Gastroesophageal sphincter (tissue), 4 donors: ENCODE data around the gene TUBA3C. TPM values are rescaled to one million over a fixed set of nuclear protein-coding genes. Genes with fewer than 3 reads are reported as not detected.

Experiments
- ATAC-seq: fragments of 150-250 bp; one replicate; pipeline ENCODE4 v1.9.1; 2016; ENCODE audit warnings: mild to moderate bottlenecking, moderate library complexity
- H3K27ac ChIP-seq, 4 donors: fragments of 200-600 bp; sonication (generic) in 3 of 4; 1 replicate in 3 of 4; 2 replicates in 1 of 4; pipeline ENCODE4 v1.5.1; 2016 to 2019
- H3K27me3 ChIP-seq: fragments of 200-600 bp; sonication (generic); one replicate; pipeline ENCODE4 v1.5.1; 2019
- H3K36me3 ChIP-seq, 2 donors: fragments of 200-600 bp; sonication (generic); one replicate each; pipeline ENCODE4 v1.5.1; 2019; ENCODE audit warnings: control low read depth in 1 of 2
- H3K4me1 ChIP-seq, 3 donors: fragments of 200-600 bp; sonication (generic); 1 replicate in 2 of 3; 2 replicates in 1 of 3; pipeline ENCODE4 v1.5.1; 2016 to 2019; ENCODE audit warnings: control low read depth in 2 of 3
- H3K4me3 ChIP-seq, 2 donors: fragments of 200-600 bp; sonication (generic); one replicate each; pipeline ENCODE4 v1.5.1; 2019; ENCODE audit warnings: mild to moderate bottlenecking in 1 of 2, moderate library complexity in 1 of 2
- H3K9me3 ChIP-seq, 3 donors: fragments of 200-600 bp; sonication (generic); one replicate each; pipeline ENCODE4 v1.5.1; 2017 to 2019; ENCODE audit warnings: control low read depth in 2 of 3
- CTCF ChIP-seq, 4 experiments: fragments of 200-600 bp in 2 of 4; fragments of 450-650 bp in 2 of 4; sonication (generic) in 1 of 4; IDR thresholded peaks; one replicate each; pipeline ENCODE4 v1.5.1; 2017 to 2019; ENCODE audit warnings: antibody characterized with exemption in 4 of 4, mild to moderate bottlenecking in 2 of 4, moderate library complexity in 2 of 4
- EP300 ChIP-seq: sonication (generic); formaldehyde crosslinking; IDR thresholded peaks from one replicate; pipeline ENCODE4 v1.6.1; 2017; ENCODE audit warnings: antibody characterized with exemption, mild to moderate bottlenecking
- POLR2A ChIP-seq, 2 donors: fragments of 450-650 bp; IDR thresholded peaks; one replicate each; pipeline ENCODE4 v1.6.1; 2017; ENCODE audit warnings: antibody characterized with exemption in 2 of 2, mild to moderate bottlenecking in 2 of 2, moderate library complexity in 1 of 2
- POLR2AphosphoS5 ChIP-seq: sonication (generic); formaldehyde crosslinking; IDR thresholded peaks from one replicate; pipeline ENCODE4 v1.6.1; 2017; ENCODE audit warnings: antibody characterized with exemption
- WGBS, 2 donors: methylation state at CpG; one replicate each; pipeline ENCODE4 v1.1.5; 2018; ENCODE audit warnings: low coverage in 1 of 2; 5-methylcytosine and 5-hydroxymethylcytosine counted together
- total RNA-seq, 4 donors: library from RNA; depleted of rRNA; stranded (reverse); fragments of >200 nt; gene quantifications; one replicate each; pipeline ENCODE4 v1.1.0, GENCODE V29; 2016

TUBA3C gene
- total RNA-seq, 4 donors from 2014 or later: not detected

- no peak for TF ChIP-seq POLR2AphosphoS5
- TF ChIP-seq EP300: no peak
- TF ChIP-seq CTCF (IDR thresholded peaks at IDR 0.05): no peak
- TF ChIP-seq POLR2A (IDR thresholded peaks at IDR 0.05): no peak
- ATAC-seq: no peak
- no peaks in the 10 kb centered on the region for H3K36me3 ChIP-seq
- H3K4me1 ChIP-seq: no peaks in the 10 kb centered on the region
- H3K27me3 ChIP-seq: peaks cover 1% of the 10 kb centered on the region
- no peak overlapping the region for H3K4me3 ChIP-seq
- H3K27ac ChIP-seq: no peak overlapping the region
- 51% methylated on average over 7 of the region's 9 CpGs; no CpG with 5 or more reads in 1 of the 2 donors for WGBS, 2 donors
- H3K9me3 ChIP-seq: no peaks in the 10 kb centered on the region
Observed at GRCh38 chr13:19172007-19172646, 9.5 kb downstream of the TUBA3C start.

DNA sequence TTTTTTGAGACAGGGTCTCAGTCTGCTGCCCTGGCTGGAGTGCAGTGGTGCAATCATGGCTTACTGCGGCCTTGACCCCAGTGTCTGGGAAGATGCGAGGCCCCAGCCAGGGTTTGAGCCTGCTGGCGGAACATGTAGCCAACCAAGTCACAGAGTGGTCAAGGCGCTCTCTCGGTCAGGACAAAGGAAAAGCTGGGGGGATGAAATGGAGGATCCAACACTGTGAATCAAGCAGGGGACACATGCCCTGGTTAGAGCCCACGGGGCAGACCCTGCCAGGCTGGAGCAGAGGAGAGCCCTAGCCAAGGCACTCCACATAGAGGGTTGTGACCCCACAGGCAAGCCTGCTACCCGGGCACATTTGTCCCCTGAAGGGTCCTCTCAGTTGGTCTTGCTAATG lies 10.1 kb downstream of the TUBA3C start:
- no peaks in the 10 kb centered on the region for H3K4me1 ChIP-seq
- no peak overlapping the region for H3K4me3 ChIP-seq
- TF ChIP-seq CTCF (IDR thresholded peaks at IDR 0.05): no peak
- no peak for TF ChIP-seq POLR2AphosphoS5
- no peak for TF ChIP-seq EP300
- TF ChIP-seq POLR2A (IDR thresholded peaks at IDR 0.05): no peak
- no peaks in the 10 kb centered on the region for H3K9me3 ChIP-seq
- 68 to 83% methylated on average over 1 to 5 of the region's 7 CpGs for WGBS, 2 donors
- no peaks in the 10 kb centered on the region for H3K36me3 ChIP-seq
- ATAC-seq: no peak
- no peak overlapping the region for H3K27ac ChIP-seq
- peaks cover 7% of the 10 kb centered on the region for H3K27me3 ChIP-seq

DNA sequence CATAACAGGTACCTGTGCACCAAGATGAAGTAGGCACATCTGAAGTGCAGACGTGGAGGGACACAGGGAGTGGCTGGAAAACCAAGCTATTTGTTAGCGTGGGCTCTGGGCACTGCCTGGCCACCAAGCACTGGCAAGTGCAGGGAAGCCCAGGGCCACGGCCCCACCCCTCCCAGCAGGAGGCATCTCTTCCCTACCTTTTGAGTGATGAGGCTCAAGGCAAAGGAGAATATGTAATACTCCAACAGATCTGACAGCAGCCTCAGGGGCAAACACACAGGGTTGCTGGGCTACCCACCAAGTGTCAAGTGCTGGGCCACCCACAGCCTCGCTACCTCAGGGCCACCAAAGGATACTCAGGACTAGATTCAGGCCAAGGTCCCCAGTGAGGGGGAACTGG lies 11.6 kb downstream of the TUBA3C start:
- H3K36me3 ChIP-seq: no peaks in the 10 kb centered on the region
- peaks cover 0 to 1% (median 0%) of the 10 kb centered on the region in 3 donors for H3K9me3 ChIP-seq
- ATAC-seq: no peak
- TF ChIP-seq EP300 (no peak), POLR2A (IDR thresholded peaks at IDR 0.05) (no peak), CTCF (IDR thresholded peaks at IDR 0.05) (no peak), POLR2AphosphoS5 (no peak)
- no peak overlapping the region for H3K4me3 ChIP-seq
- peaks cover 8% of the 10 kb centered on the region for H3K27me3 ChIP-seq
- no peak overlapping the region for H3K27ac ChIP-seq
- H3K4me1 ChIP-seq: no peaks in the 10 kb centered on the region
- 80% methylated on average over 1 of the region's 4 CpGs; no CpG with 5 or more reads in 1 of the 2 donors for WGBS, 2 donors

GRCh38 chr13:19169496-19169895 lies 12.1 kb downstream of the TUBA3C start:
- H3K36me3 ChIP-seq: no peaks in the 10 kb centered on the region
- H3K27ac ChIP-seq: no peak overlapping the region
- H3K4me3 ChIP-seq: no peak overlapping the region
- peaks cover 8% of the 10 kb centered on the region for H3K27me3 ChIP-seq
- H3K9me3 ChIP-seq: peaks cover 0 to 6% (median 0%) of the 10 kb centered on the region in 3 donors
- H3K4me1 ChIP-seq: no peaks in the 10 kb centered on the region
- ATAC-seq: no peak
- TF ChIP-seq CTCF (IDR thresholded peaks at IDR 0.05) (no peak), POLR2AphosphoS5 (no peak), EP300 (no peak), POLR2A (IDR thresholded peaks at IDR 0.05) (no peak)
- WGBS, 2 donors: 67% methylated on average over 1 of the region's 3 CpGs; no CpG with 5 or more reads in 1 of the 2 donors

- no peak for ATAC-seq
Observed at GRCh38 chr13:19161308-19161707, 20.3 kb downstream of the TUBA3C start.

More at GRCh38 chr13:19161308-19161707, 20.3 kb downstream of the TUBA3C start:
- Histone ChIP-seq H3K4me1 (no peaks in the 10 kb centered on the region), H3K27ac (no peak overlapping the region), H3K27me3 (no peaks in the 10 kb centered on the region), H3K9me3 (peaks cover 0 to 22% (median 0%) of the 10 kb centered on the region in 3 donors), H3K36me3 (no peaks in the 10 kb centered on the region), H3K4me3 (no peak overlapping the region)
- TF ChIP-seq CTCF (IDR thresholded peaks at IDR 0.05) (no peak), EP300 (no peak), POLR2AphosphoS5 (no peak), POLR2A (IDR thresholded peaks at IDR 0.05) (no peak)
- WGBS, 2 donors: no CpG with 5 or more reads among the region's 5 CpGs
